Transverse colon (tissue), 4 donors: Measurements from ENCODE around the gene MBD3L5.

ENCODE experiments used
- CTCF ChIP-seq, 5 experiments: fragments of 200-600 bp in 3 of 5; fragments of 450-650 bp in 2 of 5; sonication (generic) in 3 of 5; IDR thresholded peaks; 1 replicate in 2 of 5; 2 replicates in 3 of 5; pipeline ENCODE4 v1.5.1; 2016 to 2017; ENCODE audit warnings: antibody characterized with exemption in 5 of 5, inconsistent platforms in 3 of 5, mild to moderate bottlenecking in 2 of 5, moderate library complexity in 1 of 5
- POLR2A ChIP-seq: fragments of 450-650 bp; IDR thresholded peaks from one replicate; pipeline ENCODE4 v1.6.1; 2016; ENCODE audit warnings: antibody characterized with exemption, mild to moderate bottlenecking, moderate library complexity
- POLR2AphosphoS5 ChIP-seq, 3 donors: sonication (generic); formaldehyde crosslinking; IDR thresholded peaks; one replicate each; pipeline ENCODE4 v1.6.1; 2016; ENCODE audit warnings: antibody characterized with exemption in 3 of 3

DNA sequence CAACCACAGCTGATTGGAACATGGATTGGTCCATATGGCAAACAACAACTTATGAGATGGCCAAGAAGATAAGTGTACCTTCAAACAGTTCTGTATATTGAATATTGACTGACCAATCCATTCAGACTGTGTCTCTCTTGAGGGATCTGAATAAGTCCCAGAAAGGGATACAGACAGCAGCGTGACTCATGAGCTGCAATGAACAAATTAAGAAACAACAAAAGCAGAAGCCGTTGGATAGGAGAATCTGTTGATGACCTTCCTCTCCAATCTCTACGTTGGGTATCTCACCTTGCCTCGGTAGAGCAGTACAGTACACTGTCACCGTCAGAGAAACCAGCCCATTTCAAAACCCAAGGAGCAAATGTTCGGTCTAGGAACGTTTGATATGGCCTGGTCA lies 30.4 kb upstream of the MBD3L5 start:
- TF ChIP-seq CTCF (IDR thresholded peaks at IDR 0.05) (no peak), POLR2A (no peak), POLR2AphosphoS5 (IDR thresholded peaks at IDR 0.05) (no peak)
